SH-SY5Y (cell line): ENCODE measurements around the gene SEPTIN11.

Source experiments
- GATA2 ChIP-seq: IDR thresholded peaks from 2 replicates; pipeline ENCODE4 v1.6.1; 2011; ENCODE audit warnings: mild to moderate bottlenecking, low read depth, low read length
- GATA3 ChIP-seq: IDR thresholded peaks from 2 replicates; pipeline ENCODE4 v1.6.1; 2011; ENCODE audit warnings: low read depth, mild to moderate bottlenecking, low read length, moderate library complexity

- TF ChIP-seq GATA2 = no peak
- no peak for TF ChIP-seq GATA3
Observed at GRCh38 chr4:76987685-76988084, 38.1 kb downstream of the SEPTIN11 start.
